ENCODE results near the gene KCTD11. TPM values are rescaled to one million over a fixed set of nuclear protein-coding genes. Genes with fewer than 3 reads are reported as not detected.

The KCTD11 gene
- total RNA-seq, 2 experiments from 2014 or later = 6.0 to 8.6 TPM

DNA sequence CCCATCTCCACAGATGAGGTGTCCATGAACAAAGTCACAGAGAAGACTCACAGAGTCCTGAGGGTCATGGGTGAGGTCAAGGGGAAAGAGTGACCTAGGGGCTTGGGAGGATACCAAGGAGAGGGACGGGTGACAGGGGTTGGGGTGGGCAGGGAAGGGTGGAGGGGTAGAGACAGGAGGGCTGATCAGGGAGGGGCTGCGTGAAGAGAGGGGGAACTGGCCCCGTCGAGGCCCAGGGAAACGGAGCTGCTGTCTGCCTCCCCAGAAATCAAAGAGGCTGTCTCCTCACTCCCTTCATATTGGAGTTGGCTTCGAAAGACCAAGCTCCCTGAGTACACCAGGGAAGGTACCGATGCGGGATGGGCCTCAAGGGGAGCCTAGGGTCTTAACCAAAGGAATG is 3.6 kb downstream of the KCTD11 start:
- BruUV-seq (replicated peaks) = no TSS peak
- TF ChIP-seq EZH2phosphoT487 (IDR thresholded peaks at IDR 0.05; ENCODE audit: borderline replicate concordance, low read depth, low read length) = no peak
- TF ChIP-seq, protein P1, sequence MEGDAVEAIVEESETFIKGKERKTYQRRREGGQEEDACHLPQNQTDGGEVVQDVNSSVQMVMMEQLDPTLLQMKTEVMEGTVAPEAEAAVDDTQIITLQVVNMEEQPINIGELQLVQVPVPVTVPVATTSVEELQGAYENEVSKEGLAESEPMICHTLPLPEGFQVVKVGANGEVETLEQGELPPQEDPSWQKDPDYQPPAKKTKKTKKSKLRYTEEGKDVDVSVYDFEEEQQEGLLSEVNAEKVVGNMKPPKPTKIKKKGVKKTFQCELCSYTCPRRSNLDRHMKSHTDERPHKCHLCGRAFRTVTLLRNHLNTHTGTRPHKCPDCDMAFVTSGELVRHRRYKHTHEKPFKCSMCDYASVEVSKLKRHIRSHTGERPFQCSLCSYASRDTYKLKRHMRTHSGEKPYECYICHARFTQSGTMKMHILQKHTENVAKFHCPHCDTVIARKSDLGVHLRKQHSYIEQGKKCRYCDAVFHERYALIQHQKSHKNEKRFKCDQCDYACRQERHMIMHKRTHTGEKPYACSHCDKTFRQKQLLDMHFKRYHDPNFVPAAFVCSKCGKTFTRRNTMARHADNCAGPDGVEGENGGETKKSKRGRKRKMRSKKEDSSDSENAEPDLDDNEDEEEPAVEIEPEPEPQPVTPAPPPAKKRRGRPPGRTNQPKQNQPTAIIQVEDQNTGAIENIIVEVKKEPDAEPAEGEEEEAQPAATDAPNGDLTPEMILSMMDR (conservative IDR thresholded peaks at IDR 0.05; ENCODE audit: low read length) = no peak
- no peaks in the 10 kb centered on the region for H4K20me1 ChIP-seq (ENCODE audit: insufficient read depth, low read length)
- no peak overlapping the region for H3K4me3 ChIP-seq (ENCODE audit: low read depth, low read length, poor library complexity, severe bottlenecking)
- H2AFZ ChIP-seq (ENCODE audit: low read length) = no peak overlapping the region
- H3K36me3 ChIP-seq (ENCODE audit: insufficient read depth, low read length) = 0 out of 2 replicates have a peak, but pooled peaks cover 3% of the 10 kb centered on the region
- intact Hi-C loops (cut with micrococcal nuclease; ENCODE audit: unreplicated experiment) = no loop called here
- CTCF ChIA-PET (ENCODE audit: unreplicated experiment) = interaction anchor here (0.6 to 2.6 kb wide), 5 partner anchors 19 to 86 kb away, joined by 3 to 13 read pairs (median 3); partner anchors contain the start of genes ACAP1 and PLSCR3
- H3K79me2 ChIP-seq (ENCODE audit: insufficient read depth, low read depth, low read length) = no peaks in the 10 kb centered on the region
- no peaks in the 10 kb centered on the region for H3K9me2 ChIP-seq (ENCODE audit: insufficient read depth, low read length)
- no peak for DNase-seq (ENCODE audit: low spot score)
- H3K4me1 ChIP-seq (ENCODE audit: insufficient read depth, low read length, poor library complexity, severe bottlenecking) = peaks cover 23% of the 10 kb centered on the region
- H3K4me2 ChIP-seq (ENCODE audit: low read length) = 0 out of 2 replicates have a peak overlapping the region, but pooled peaks have one; percentile 1
- H3K9me3 ChIP-seq (ENCODE audit: low read length) = no peaks in the 10 kb centered on the region
- POLR2A ChIA-PET = interaction anchor here (0.6 to 1.5 kb wide), 6 partner anchors 13 to 80 kb away, joined by 3 to 6 read pairs (median 4); partner anchors contain the start of genes NEURL4 and TMEM102
- no peak overlapping the region for H3K27ac ChIP-seq (ENCODE audit: low read depth, low read length, poor library complexity, severe bottlenecking)

DNA sequence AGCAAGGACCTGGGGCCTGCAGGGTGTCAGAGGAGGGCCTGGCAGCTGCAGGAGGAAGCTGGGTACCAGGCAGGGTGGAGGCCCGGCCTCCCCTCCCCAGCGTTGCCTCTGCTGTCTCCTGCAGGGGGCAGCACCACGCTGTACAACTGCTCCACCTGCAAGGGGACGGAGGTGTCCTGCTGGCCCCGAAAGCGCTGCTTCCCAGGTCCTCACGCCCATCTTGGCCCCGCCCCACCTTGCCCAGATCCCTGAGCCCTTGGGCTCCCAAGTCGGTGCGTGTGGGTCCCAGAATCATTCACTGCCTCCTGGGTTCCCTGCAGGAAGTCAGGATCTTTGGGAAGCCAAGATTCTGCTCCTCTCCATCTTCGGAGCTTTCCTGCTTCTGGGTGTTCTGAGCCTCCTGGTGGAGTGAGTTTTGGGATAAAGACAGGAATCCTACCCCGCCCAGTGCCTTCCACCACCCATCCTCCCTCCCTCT is 4.1 kb downstream of the KCTD11 start:
- Histone ChIP-seq H3K9me2 (ENCODE audit: insufficient read depth, low read length) (no peaks in the 10 kb centered on the region), H4K20me1 (ENCODE audit: insufficient read depth, low read length) (no peaks in the 10 kb centered on the region), H3K27ac (ENCODE audit: low read depth, low read length, poor library complexity, severe bottlenecking) (no peak overlapping the region), H3K4me2 (ENCODE audit: low read length) (peak overlapping the region; percentile 41; the same call in 1 of the 2 replicates), H3K79me2 (ENCODE audit: insufficient read depth, low read depth, low read length) (no peaks in the 10 kb centered on the region), H3K36me3 (ENCODE audit: insufficient read depth, low read length) (no peaks in the 10 kb centered on the region), H3K4me3 (ENCODE audit: low read depth, low read length, poor library complexity, severe bottlenecking) (no peak overlapping the region), H2AFZ (ENCODE audit: low read length) (peak overlapping the region; percentile 29; the same call in 1 of the 2 replicates), H3K9me3 (ENCODE audit: low read length) (no peaks in the 10 kb centered on the region), H3K4me1 (ENCODE audit: insufficient read depth, low read length, poor library complexity, severe bottlenecking) (peaks cover 18% of the 10 kb centered on the region)
- peak; percentile 90 for DNase-seq (ENCODE audit: low spot score)
- ChIA-PET POLR2A (interaction anchor here (0.6 to 1.5 kb wide), 5 partner anchors 14 to 80 kb away, joined by 3 to 6 read pairs (median 4); partner anchors contain the start of genes NEURL4 and TMEM102), CTCF (ENCODE audit: unreplicated experiment) (interaction anchor here (0.6 to 2.6 kb wide), 6 partner anchors 20 to 715 kb away, joined by 3 to 13 read pairs (median 4); partner anchors contain the start of genes ACAP1 and PLSCR3)
- BruUV-seq (replicated peaks) = no TSS peak
- no peak for TF ChIP-seq EZH2phosphoT487 (IDR thresholded peaks at IDR 0.05; ENCODE audit: borderline replicate concordance, low read depth, low read length)
- TF ChIP-seq, protein P1 (conservative IDR thresholded peaks at IDR 0.05; ENCODE audit: low read length) = peak; percentile 88
- intact Hi-C loops (cut with micrococcal nuclease; ENCODE audit: unreplicated experiment) = loop anchor here (1.0 kb wide), 2 partner anchors 81 to 205 kb away; partner anchors contain the start of gene SENP3

DNA sequence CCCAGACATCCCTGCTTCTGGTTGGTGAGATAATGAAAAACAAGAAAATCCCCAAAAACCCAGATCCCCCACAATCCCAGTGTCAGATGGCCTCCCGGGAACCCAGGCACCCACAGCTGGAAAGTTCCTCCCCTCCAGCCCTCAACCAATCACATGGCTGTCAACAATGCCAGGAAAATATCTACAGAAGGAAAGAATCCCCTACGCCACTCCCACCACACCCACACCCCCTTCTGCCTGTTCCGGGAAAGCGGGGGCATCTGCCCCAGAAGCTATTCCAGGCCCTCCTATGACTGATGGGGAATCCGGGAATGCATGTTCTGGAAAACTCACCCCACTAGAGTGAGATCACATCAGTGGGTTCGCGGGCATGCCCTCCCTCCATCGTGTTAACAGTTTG is 4.8 kb downstream of the KCTD11 start:
- Histone ChIP-seq H3K4me1 (ENCODE audit: insufficient read depth, low read length, poor library complexity, severe bottlenecking) (peaks cover 14% of the 10 kb centered on the region), H3K27ac (ENCODE audit: low read depth, low read length, poor library complexity, severe bottlenecking) (no peak overlapping the region), H3K9me2 (ENCODE audit: insufficient read depth, low read length) (no peaks in the 10 kb centered on the region), H2AFZ (ENCODE audit: low read length) (no peak overlapping the region), H4K20me1 (ENCODE audit: insufficient read depth, low read length) (no peaks in the 10 kb centered on the region), H3K9me3 (ENCODE audit: low read length) (no peaks in the 10 kb centered on the region), H3K4me2 (ENCODE audit: low read length) (no peak overlapping the region), H3K4me3 (ENCODE audit: low read depth, low read length, poor library complexity, severe bottlenecking) (no peak overlapping the region), H3K79me2 (ENCODE audit: insufficient read depth, low read depth, low read length) (no peaks in the 10 kb centered on the region), H3K36me3 (ENCODE audit: insufficient read depth, low read length) (no peaks in the 10 kb centered on the region)
- ChIA-PET POLR2A (interaction anchor here (1.5 kb wide), 1 partner anchor 79 kb away, joined by 5 read pairs; the partner anchor contains the start of gene TMEM102), CTCF (ENCODE audit: unreplicated experiment) (interaction anchor here (0.7 to 2.6 kb wide), 2 partner anchors 79 to 715 kb away, joined by 9 to 13 read pairs; no protein-coding TSS in a partner anchor)
- no TSS peak for BruUV-seq (replicated peaks)
- DNase-seq (ENCODE audit: low spot score) = no peak
- intact Hi-C loops (cut with micrococcal nuclease; ENCODE audit: unreplicated experiment) = loop anchor here (1.0 kb wide), 2 partner anchors 81 to 205 kb away; partner anchors contain the start of gene SENP3
- TF ChIP-seq, protein P1 (conservative IDR thresholded peaks at IDR 0.05; ENCODE audit: low read length) = no peak
- no peak for TF ChIP-seq EZH2phosphoT487 (IDR thresholded peaks at IDR 0.05; ENCODE audit: borderline replicate concordance, low read depth, low read length)
